HG02870 (cell line): ENCODE data around the gene EIF2AK3.
A peak's percentile ranks its signal among the peaks of the same experiment; 100 is the strongest.
"Not testable (repeated sequence)": the region's sequence is repeated elsewhere in the genome, so short reads cannot be mapped to it uniquely, and the experiment has no call there.

Source experiments
- ATAC-seq: cut with Tn5 transposase; IDR thresholded peaks from one replicate; pipeline ENCODE4 v1.9.1; 2021; ENCODE audit warnings: mild to moderate bottlenecking, moderate library complexity; ENCODE audit not compliant: unreplicated experiment

Gene EIF2AK3

DNA sequence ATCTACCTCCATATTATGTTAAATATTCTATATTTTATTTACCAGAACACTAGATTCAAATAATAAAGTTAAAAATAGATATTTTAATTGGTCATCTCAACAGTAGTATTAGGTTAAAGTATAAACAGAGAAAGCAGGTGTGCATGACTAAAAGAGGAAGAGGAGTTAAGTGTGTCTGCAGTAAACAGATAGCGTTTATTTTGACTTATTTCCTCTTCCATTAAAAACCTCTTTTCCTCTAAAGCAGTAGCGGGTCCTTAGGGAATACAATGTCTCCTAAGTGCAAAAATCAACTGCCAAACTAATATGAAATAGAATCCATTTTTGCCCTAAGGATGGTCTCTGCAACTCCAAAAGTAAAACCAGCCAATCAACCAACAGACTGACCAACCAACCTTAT, 27.7 kb downstream of the EIF2AK3 start:
- no peak for ATAC-seq

DNA sequence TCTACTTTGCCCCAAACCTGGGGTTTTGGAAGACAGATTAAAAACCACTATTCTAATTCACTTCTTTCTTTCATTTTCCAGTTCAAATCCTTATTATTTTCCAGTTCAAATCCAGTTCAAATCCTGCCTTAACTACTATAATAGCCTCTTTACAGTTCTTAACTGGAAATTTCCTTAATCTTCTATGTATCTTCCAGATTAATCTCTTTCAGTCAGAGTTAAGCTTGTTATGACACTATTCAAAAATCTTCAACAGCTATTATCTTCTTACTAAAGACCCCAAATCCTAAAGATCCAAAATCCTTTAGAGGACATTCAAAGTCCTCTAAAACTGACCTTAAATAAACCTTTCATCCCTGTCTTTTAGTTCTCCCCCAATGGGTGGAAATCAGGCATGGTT, 30.1 kb downstream of the EIF2AK3 start:
- ATAC-seq, result no peak

DNA sequence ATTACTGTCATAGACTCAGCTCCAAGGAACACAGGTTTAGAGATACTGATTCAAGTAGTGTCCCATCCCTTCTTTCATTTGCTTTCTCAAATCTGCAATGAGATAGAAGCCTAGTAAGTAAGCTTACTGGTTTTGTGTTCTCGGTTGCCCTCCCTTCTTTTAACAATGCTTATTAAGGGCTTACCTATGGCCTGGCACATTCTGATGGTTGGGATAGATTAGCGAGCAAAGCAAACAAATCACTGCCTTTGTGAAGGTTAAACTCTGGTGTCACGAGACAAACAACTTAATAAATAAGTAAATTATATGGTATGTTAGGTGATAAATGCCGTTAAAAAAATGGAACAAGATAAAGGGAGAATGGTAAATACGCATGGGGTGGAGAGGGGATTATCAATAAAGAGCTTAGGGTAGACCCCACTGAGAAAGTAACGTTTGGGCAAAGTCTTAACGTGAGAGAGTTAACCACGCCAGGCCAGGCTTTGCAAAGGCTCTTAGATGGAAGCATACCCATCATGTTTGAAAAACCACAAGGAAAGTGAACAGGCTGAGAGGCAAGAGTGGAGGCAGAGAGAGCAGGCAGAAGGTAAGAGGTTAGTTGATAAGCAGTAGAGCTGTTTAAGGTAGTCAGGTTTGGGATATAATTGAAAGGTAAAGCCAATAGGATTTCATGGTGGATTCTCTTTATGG, 31.0 kb downstream of the EIF2AK3 start:
- ATAC-seq, result no peak

DNA sequence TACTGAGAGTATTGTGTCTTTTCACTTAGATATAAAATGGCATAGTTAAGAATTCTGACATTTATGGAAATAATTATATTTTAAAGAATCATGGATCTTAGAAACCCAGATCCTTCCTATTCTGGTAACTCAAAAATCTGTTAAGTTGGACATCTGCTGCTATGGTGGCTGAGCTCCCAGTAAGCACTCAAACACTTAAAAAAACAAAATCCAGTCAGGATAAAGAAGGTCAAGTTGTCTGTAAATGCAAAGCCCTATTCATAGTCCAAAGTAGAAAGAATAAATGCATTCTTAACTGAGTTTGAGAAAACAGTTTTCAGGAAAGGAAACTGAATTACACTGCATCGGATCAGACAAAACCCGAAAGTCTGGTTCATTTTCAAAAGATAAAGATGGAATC, 35.6 kb downstream of the EIF2AK3 start:
- no peak for ATAC-seq

DNA sequence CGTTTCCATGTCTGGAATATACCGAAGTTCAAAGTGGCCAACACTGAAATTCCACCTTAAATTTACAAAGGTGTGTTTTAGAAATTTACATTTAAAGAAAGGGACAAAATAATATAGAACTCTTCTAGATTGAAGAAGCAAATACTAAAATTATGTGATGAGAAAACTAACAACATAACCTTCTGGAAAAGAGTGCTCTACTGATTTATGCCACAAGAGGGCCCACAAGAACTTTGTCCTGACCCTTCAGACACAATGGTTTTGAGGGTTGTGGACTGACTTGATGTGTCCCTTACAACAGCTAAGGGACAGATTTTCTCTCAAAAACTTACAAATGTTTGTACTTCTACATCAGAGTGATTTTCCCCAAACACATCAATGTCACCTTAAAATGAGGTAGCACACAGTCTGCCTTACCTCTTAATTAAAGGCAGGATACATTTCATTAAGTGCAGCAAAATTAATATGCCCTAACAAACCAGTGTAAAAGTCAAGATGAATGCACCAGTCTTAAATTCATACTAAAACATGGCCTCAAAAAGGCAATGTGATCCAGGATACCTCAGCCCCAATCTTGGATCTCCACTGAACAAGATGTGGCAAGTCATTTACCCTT, 36.2 kb downstream of the EIF2AK3 start:
- ATAC-seq, result peak; percentile 72

DNA sequence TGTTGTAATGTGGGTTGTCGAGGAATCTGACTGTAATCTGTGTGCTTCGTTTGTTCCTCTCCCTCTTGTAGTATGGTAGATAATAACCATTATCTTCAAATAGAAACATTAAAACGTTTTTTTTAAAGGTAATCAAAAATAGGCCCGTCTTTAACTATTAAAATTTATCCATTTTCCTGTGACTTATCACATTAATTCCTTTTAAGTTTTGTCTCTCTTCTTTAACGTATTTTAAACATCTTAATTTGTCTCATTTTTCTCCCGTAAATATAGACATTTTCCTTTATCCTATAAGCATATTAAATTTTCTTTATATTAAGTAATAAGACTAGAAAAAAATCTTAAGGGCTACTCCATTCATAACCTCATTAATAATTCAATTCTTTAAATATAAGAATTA, 41.3 kb downstream of the EIF2AK3 start:
- no peak for ATAC-seq

DNA sequence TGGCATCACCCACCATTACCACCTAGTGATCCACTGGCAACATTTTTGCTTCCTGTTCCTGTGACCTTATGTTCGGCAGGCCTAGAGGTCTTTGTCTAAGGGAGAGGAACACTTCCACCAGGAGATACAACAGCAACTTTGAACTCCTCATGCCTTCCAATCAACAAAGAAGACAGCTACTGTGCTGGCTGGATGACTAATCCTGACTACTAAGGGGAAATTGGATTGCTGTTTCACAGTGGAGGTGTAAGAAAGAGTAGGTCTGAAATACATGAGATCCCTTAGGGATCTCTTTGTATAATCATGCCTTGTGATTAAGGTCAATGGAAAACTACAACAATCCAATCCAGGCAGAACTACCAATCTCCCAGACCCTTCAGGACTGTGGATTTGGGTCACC, 45.2 kb downstream of the EIF2AK3 start:
- ATAC-seq, result no peak

DNA sequence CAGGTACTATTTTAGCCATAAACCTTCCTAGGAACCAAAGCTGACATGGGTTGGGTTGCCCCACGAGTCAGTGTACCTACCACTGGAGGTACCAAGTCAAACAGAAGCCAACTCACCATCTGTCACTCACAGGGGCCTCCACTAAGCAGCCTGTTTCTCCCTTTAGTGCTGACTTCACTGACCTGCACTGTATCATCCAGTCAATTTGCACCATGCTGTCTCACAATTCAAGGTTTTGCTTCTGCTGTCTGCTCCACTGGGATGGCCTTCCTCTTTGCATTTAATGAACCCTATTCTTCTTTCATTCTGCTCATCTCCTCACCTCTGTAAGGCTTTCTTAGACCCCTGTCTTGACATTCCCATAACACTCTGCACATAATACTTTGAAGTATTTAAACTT, 47.2 kb downstream of the EIF2AK3 start:
- no peak for ATAC-seq

DNA sequence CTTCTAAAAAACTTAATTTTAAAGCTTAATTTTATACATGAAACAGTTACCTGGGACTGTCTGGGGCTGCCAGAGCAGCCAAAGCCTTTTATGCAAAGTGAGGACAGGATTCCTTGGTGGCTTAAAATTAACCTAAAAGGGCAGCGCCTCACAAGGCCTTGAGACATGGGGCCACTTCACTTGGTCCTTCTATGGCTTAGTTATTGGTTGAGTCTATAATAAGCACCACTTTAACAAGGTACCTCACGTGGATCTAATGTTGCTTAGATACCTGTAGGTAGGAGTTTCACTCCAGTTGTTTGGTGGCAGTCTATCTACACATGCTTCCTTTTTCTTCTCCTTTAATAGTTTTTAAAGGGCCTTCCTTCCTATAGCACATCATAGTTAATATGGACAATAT, 51.6 kb downstream of the EIF2AK3 start:
- ATAC-seq, result no peak

DNA sequence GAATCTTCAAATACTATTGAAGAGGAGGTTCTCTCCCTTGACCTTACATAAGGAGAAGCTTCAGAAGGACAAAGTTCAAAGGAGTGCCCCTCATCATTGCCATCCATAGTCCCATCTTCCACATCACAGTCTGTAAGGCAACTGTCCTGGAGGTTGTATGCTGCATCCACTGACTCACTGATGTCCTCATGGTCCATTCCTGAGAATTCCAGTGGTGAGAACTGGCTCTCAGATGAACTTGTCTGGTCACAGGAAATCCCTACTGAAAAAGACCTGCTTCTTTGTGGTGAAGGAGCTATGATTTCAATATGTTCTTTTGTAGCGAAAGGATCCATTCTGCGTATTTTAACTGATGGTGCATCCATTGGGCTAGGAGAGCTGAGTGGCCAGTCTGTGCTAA, 52.2 kb downstream of the EIF2AK3 start:
- ATAC-seq, result no peak

DNA sequence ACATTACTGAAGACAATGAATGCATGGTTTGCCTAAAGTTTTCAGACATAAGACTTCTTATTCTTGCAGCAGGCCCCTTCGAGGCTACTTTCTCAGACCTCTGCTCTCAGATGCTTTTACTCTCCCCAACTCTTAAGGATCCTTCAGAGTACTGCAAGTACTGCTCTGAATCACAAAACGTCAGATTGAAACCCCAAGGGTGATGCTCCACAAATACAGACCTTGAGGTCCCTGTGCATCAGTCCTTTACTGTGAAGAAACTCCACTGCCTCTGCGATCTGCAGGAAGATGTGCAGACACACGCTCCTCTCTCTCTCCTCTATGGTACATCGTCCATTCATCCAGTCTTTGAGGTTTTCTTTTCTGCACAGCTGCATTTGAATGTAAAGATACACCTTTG, 52.8 kb downstream of the EIF2AK3 start:
- ATAC-seq, result peak; percentile 99

DNA sequence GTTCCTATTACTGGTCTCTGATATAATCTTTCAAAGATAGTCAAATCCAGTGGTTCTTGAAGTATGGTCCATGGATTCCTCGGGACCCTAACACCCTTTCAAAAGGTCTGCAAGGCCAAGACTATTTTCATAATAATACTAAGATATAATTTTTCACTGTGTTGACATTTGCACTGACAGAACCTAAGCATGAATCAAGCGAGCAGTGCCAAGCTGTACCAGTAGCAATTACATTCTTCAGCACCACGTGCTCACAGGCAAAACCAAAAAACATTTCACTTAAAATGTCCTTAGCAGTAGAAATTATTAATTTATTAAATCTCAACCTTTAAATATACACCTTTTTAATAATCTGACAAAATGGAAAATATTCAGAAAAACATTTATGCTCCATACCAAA, 59.1 kb downstream of the EIF2AK3 start:
- ATAC-seq, result no peak

DNA sequence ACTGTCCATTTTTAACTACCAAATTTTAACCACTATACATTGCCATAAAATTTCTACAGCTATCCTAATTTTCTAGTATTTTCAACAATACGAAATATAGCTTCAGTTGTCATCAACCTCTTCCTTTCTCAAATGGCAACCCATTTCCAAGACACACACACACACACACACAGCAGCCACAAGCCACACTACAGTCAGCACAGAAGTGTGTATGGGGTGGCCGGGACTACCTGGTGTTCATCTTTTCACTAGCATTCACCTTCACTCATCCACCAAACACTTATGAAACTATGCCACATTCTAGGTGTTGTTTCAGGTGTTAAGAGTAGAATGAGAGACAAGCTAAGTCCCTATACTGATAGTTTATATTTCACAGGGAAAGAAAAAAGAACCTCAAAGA, 62.9 kb downstream of the EIF2AK3 start:
- no peak for ATAC-seq

DNA sequence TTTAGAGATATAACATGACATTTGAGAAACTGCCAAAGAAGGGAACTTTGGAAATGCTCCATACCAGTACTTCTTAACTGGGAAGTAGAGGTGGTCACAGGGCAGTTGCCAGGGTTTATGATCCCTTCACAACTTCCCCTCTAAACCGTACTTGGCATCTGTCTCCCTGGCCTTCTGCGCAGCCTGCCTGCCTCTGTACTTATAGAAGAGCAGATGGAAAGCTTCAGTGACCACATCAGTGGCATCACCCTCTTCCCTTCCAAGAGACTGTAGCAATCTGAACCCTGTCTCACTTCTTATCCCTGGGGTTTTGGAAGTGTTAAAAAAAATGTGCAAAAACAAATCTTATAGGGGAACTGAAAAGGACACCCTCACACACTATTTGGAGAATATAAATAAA, 64.1 kb downstream of the EIF2AK3 start:
- no peak for ATAC-seq

DNA sequence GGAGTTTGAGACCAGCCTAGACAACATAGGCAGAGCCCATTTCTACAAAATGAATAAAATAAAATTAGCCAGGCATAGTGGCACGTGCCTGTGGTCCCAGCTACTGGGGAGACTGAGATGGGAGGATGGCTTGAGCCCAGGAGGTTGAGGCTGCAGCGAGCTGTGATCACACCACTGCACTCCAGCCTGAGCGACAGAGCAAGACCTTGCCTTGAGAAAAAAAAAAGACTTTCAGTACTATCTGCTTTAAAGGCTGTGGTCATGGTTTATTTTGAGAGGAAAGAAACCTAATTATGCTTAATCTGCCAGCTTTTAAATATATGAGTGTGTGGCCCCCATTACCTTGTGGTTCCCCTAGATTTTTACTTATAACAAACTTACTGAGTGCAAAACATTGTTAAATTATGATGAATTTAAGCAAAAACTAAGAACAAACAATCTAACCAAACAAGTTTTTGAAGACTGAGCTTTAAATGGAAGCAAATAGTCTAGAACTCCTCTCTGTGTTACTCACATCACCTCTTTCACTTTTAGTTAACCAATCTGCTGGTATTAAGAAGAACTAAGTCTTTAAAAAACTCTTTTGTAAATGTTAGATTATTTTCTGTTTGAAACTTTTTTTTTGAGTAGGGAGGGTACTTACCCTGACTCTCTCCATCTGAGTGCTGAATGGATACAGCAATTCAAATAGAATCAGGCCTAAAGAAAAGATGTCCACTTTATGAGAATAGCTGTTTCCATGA, 65.4 kb downstream of the EIF2AK3 start:
- peak; percentile 78 for ATAC-seq

DNA sequence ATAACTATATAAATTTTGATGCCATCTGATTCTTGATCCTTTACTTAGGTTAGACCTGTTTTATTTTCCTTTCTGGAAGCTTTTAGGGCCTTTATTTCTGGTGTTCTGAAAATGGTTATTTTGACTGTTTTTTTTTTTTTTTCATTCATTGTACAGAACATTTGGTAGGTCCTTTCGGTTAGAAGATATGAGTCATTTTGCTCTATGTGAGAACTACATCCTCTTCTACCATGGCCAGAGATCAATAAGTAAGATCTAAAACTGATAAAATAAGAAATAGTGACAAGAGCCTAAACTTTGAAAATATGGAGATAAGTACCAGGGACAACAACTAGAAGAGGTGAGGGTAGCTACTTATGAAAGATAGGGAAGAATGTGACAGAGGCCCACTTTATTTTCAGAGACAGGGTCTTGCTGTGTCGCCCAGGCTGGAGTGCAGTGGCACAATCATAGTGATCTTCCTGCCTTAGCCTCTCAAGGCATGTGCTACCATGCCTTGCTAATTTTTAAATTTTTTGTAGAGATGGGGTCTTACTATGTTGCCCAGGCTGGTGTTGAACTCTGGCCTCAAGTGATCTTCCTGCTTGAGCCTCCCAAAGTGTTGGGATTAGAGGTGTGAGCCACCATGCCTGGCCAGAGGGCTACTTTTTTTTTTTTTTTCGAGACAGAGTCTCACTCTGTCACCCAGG, 66.5 kb downstream of the EIF2AK3 start:
- peak; percentile 46 for ATAC-seq

DNA sequence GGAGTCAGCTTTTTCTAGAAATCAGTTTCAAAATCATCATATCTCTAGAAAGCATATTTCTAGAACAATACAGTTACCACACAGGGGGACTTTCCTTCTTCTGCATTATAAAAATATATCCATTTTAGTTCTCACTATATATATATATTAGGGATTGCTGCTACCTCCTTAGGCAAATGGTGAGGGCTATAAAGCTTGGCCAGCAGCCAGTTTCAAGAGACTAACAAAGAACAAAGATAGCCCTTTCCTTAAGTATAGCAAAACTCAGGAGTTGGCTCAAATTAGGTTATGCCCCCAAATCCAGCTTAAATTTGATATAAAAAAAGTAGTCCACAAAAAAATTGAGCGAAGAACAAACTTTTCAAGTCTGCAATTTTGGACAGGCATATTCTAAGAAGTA, 70.0 kb downstream of the EIF2AK3 start:
- no peak for ATAC-seq

DNA sequence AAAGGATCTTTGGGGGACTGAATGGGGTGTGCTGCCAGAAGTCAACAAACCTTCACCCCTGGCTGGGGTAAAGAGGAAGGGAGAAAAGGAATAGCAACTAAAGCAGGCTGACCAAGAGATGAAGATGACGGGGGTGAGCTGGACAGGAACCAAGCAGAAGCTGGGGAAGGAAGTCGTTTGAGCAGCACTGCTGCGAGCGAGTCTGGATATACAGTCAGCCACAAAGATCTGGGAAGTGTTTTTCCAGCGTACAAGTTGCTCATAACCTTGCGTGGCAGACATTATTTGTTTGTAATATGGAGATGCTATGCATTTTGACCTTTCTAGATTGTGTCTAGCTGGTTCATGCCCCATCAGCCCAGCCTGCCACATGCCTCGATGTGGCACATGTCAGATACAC, 71.2 kb downstream of the EIF2AK3 start:
- no peak for ATAC-seq

DNA sequence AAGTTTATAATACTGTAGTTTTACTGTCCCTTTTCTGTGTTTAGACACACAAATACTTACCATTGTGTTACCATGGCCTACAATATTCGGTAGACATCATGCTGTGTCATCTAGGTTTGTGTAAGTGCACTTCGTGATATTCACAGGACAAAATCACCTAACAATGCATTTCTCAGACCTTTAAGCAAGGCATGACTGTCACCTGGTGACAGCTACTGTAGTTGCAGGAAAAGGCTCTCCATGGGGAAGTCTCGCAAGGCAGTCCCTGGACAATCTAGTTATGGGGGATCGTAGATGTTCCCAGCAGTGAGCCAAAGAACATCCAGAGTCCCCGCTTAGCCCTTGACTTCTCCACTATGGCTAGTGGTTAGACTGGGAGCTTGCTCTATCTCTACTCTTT, 73.1 kb downstream of the EIF2AK3 start:
- no peak for ATAC-seq

DNA sequence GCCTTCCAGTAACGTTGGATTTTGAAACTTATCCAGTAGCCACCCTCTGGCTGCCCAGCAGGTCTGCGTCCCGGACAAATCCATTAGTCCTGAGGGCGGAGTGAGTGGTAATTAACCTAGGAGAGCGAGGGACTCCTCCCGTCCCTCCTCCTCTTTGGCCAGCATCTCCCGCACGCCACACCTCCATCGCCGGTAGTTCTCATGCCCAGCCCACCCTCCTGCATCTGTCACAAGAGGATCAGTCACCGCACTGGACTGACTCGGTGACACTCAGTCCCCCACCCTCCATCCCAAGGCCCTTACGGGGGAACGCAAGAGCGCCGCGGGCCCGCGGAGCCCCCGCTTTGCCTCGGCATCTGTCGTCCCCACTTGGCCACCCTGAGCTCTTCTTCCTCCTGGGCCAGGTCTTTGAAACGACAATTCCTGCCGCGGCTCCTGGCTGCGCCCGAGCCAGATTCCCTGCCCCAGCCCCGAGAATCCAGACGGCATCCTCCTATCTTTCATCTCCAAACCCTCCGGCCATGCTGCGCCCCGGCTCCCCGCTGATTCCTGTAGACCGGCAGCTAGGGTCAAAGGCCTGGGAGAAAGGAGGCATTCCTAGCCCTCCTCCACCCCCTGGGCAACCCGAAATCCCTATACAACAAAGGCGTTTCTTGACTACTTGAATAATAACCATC, 77.5 kb downstream of the EIF2AK3 start:
- ATAC-seq, result no peak

DNA sequence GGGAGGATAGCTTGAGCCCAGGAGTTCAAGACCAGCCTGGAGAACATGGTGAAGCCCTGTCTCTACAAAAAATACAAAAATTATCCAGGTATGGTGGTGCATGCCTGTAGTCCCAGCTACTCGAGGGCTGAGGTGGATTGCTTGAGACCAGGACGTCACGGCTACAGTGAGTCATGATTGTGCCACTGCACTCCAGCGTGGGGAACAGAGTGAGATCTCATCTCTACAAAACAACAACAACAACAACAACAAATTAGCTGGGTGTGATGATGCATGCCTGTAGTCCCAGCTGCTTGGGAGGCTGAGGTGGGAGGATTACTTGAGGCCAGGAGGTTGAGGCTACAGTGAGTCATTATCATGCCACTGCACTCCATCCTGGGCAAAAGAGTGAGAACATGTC, 81.0 kb downstream of the EIF2AK3 start:
- not testable (repeated sequence) for ATAC-seq
